ENCODE data around the gene CORO6.

CORO6 gene

GRCh38 chr17:29571486-29571882, 51.2 kb downstream of the CORO6 start:
- TF ChIP-seq CTCF (IDR thresholded peaks at IDR 0.05) = no peak

- no peak for TF ChIP-seq CTCF (IDR thresholded peaks at IDR 0.05)
Measured at GRCh38 chr17:29570521-29570920, 52.2 kb downstream of the CORO6 start.

GRCh38 chr17:29569245-29569950, 53.3 kb downstream of the CORO6 start:
- no peak for TF ChIP-seq CTCF (IDR thresholded peaks at IDR 0.05)

GRCh38 chr17:29568331-29569244, 54.1 kb downstream of the CORO6 start, which contains the start of gene TP53I13:
Gene TP53I13 (plus strand): TSS chr17:29568701. CDS start chr17:29568759, 58 bp downstream.
- no peak for TF ChIP-seq CTCF (IDR thresholded peaks at IDR 0.05)

GRCh38 chr17:29567554-29568330, 55.0 kb downstream of the CORO6 start:
- TF ChIP-seq CTCF (IDR thresholded peaks at IDR 0.05) = no peak; the same call in 1 of the 2 replicates

- TF ChIP-seq CTCF (IDR thresholded peaks at IDR 0.05) = no peak
Measured at GRCh38 chr17:29567304-29567553, 55.5 kb downstream of the CORO6 start.

GRCh38 chr17:29566473-29567303, 56.0 kb downstream of the CORO6 start, which contains the start of gene ABHD15:
Gene ABHD15 (minus strand): TSS chr17:29567037. CDS start chr17:29566966, 71 bp downstream.
- TF ChIP-seq CTCF (IDR thresholded peaks at IDR 0.05) = no peak
